Measurements from ENCODE around the gene ADCY9. TPM values are rescaled to one million over a fixed set of nuclear protein-coding genes. Genes with fewer than 3 reads are reported as not detected.

The ADCY9 gene
- total RNA-seq, 4 donors from 2014 or later, result 13.1 to 25.1 (median 18.5) TPM

DNA sequence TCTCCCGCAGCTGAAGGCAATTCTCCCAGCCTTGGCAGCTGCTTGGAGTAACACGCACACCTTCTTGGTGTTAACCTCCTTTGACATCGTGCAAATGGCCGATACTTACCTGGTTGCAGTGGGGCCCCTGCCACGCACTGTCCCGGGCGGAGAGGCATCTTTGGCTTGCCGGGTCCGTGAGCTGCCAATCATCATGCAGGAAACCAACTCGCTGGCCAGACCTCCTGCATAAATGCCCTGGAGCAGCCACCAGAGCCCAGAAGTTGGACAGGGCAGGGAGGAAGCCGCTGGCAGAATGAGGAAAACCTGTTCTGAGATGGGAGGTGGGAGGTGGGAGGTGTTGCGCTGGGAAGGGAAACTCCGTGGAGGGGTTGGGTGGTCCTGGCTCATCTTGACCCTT, 194.0 kb downstream of the ADCY9 start:
- no peak for TF ChIP-seq CTCF (IDR thresholded peaks at IDR 0.05)
- TF ChIP-seq POLR2A (IDR thresholded peaks at IDR 0.05), result no peak
- WGBS, 2 donors, result 42 to 43% methylated on average over 13 of the region's 13 CpGs
- no peak for DNase-seq (ENCODE audit: low spot score in 2 of 2)
- H3K4me3 ChIP-seq (ENCODE audit: low read depth, poor library complexity, severe bottlenecking), result no peak overlapping the region
- intact Hi-C loops (cut with DNase I; ENCODE audit: low total_unique reads), result no loop called here

DNA sequence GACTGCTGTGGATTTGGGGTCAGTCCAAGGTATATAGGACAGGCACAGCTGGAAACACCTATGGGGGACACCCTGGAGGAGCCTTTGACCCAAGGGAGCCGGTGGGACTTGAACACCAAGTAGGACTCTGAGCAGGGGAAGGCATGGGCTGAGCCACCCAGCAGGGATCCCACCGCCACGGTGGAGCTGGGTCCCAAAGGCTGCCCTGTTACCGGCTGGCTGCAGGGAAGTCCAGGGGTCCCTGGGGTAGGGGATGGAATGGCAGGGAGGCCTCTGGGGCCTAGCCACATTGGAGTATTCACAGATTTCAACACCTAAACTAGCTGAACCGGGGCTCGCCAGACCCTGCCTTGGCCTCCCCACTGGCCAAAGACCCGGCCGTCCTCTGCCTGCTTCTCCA, 196.0 kb downstream of the ADCY9 start:
- DNase-seq (ENCODE audit: low spot score in 2 of 2), result no peak
- WGBS, 2 donors, result 83 to 87% methylated on average over 8 of the region's 8 CpGs
- TF ChIP-seq POLR2A (IDR thresholded peaks at IDR 0.05) (no peak), CTCF (IDR thresholded peaks at IDR 0.05) (no peak)
- intact Hi-C loops (cut with DNase I; ENCODE audit: low total_unique reads), result no loop called here
- no peak overlapping the region for H3K4me3 ChIP-seq (ENCODE audit: low read depth, poor library complexity, severe bottlenecking)

- intact Hi-C loops (cut with DNase I; ENCODE audit: low total_unique reads), result no loop called here
- TF ChIP-seq POLR2A (IDR thresholded peaks at IDR 0.05), result no peak
- TF ChIP-seq CTCF (IDR thresholded peaks at IDR 0.05), result no peak
- WGBS, 2 donors, result 80 to 82% methylated on average over 6 of the region's 6 CpGs
- DNase-seq (ENCODE audit: low spot score in 2 of 2), result no peak
- no peak overlapping the region for H3K4me3 ChIP-seq (ENCODE audit: low read depth, poor library complexity, severe bottlenecking)
These were observed 196.8 kb downstream of the ADCY9 start for GRCh38 chr16:3919413-3919812.

GRCh38 chr16:3915426-3916260, 200.6 kb downstream of the ADCY9 start:
- no peak overlapping the region for H3K4me3 ChIP-seq (ENCODE audit: low read depth, poor library complexity, severe bottlenecking)
- WGBS, 2 donors, result 59 to 65% methylated on average over 17 of the region's 17 CpGs
- DNase-seq (ENCODE audit: low spot score in 2 of 2), result no peak
- TF ChIP-seq POLR2A (IDR thresholded peaks at IDR 0.05) (no peak), CTCF (IDR thresholded peaks at IDR 0.05) (no peak)
- intact Hi-C loops (cut with DNase I; ENCODE audit: low total_unique reads), result no loop called here

DNA sequence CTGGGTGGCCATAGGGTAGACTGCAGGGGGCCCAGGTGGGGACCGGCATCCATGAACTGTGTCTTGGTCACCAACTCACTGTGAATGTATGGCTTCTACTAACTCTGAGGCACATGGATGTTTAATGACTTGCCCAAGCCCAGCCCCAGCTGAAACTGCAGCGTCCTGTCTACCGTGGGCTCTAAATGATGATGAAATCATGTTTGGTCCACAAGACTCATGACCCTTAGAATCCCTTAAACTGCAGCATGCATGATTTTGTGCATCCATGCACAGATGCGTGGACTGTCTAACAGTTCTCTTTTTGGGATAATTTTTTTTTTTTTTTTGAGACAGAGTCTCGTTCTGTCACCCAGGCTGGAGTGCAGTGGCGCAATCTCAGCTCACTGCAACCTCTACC, 203.3 kb downstream of the ADCY9 start:
- DNase-seq (ENCODE audit: low spot score in 2 of 2), result no peak
- H3K4me3 ChIP-seq (ENCODE audit: low read depth, poor library complexity, severe bottlenecking), result no peak overlapping the region
- TF ChIP-seq CTCF (IDR thresholded peaks at IDR 0.05) (no peak), POLR2A (IDR thresholded peaks at IDR 0.05) (no peak)
- 68 to 84% methylated on average over 6 of the region's 6 CpGs for WGBS, 2 donors
- intact Hi-C loops (cut with DNase I; ENCODE audit: low total_unique reads), result no loop called here

Other genes with a start within 250 kb of the ADCY9 start
- gene CREBBP, start 235.7 kb downstream of the ADCY9 start, total RNA-seq, result 100 to 1,000 TPM in 1 of 4 donors, 10 to 100 TPM in 3; 45.5 to 152 (median 65.7) TPM
- gene SRL, start 125.6 kb upstream of the ADCY9 start, total RNA-seq, result 1 to 10 TPM in 1 of 4 donors, under 1 TPM in 3; 0.04 to 1.0 (median 0.55) TPM
- 10 to 100 TPM in 3 of 4 donors, 1 to 10 TPM in 1; 10.0 to 14.2 (median 12.3) TPM for gene TFAP4, start 156.6 kb upstream of the ADCY9 start, total RNA-seq
- 1 to 10 TPM; 1.3 to 2.6 (median 2.2) TPM for gene GLIS2, start 199.6 kb upstream of the ADCY9 start, total RNA-seq
- gene PAM16, start 234.9 kb upstream of the ADCY9 start, total RNA-seq, result 10 to 100 TPM; 26.2 to 64.5 (median 40.9) TPM

All from lower leg skin (tissue), 4 donors.